SIG-M5 (cell line): ENCODE data around the gene BRPF1.
A peak's percentile ranks its signal among the peaks of the same experiment; 100 is the strongest.

Experiments used
- DNase-seq: peaks from one replicate; lab custom pipeline; 2025; lab: John Stamatoyannopoulos, UW

Gene BRPF1

GRCh38 chr3:9732080-9732739 is 675 bp downstream of the BRPF1 start:
- no peak for DNase-seq

- DNase-seq, result no peak
Observed at GRCh38 chr3:9732740-9733115, 1.2 kb downstream of the BRPF1 start.

- no peak for DNase-seq
Observed at GRCh38 chr3:9736831-9737230, 5.3 kb downstream of the BRPF1 start.

- DNase-seq, result no peak
Observed at GRCh38 chr3:9739181-9739580, 7.6 kb downstream of the BRPF1 start.

GRCh38 chr3:9742560-9742959 is 11.0 kb downstream of the BRPF1 start:
- no peak for DNase-seq

GRCh38 chr3:9743548-9743947 is 12.0 kb downstream of the BRPF1 start:
- DNase-seq, result no peak

- no peak for DNase-seq
Observed at GRCh38 chr3:9744162-9744561, 12.6 kb downstream of the BRPF1 start.

GRCh38 chr3:9745521-9745920 is 14.0 kb downstream of the BRPF1 start:
- DNase-seq, result no peak

GRCh38 chr3:9746330-9746729 is 14.8 kb downstream of the BRPF1 start:
- no peak for DNase-seq

- no peak for DNase-seq
Observed at GRCh38 chr3:9747267-9747666, 15.7 kb downstream of the BRPF1 start.

GRCh38 chr3:9748031-9748430 is 16.5 kb downstream of the BRPF1 start:
- DNase-seq, result no peak

- no peak for DNase-seq
Observed at GRCh38 chr3:9749296-9749644, 17.7 kb downstream of the BRPF1 start.

- DNase-seq, result peak; percentile 95
Observed at GRCh38 chr3:9749645-9750555, 18.4 kb downstream of the BRPF1 start, which contains the start of gene OGG1. TSS of gene OGG1 (plus strand) at chr3:9749952. CDS start at chr3:9750287, 335 bp downstream.

- no peak for DNase-seq
Observed at GRCh38 chr3:9750556-9751411, 19.2 kb downstream of the BRPF1 start.

- no peak for DNase-seq
Observed at GRCh38 chr3:9754678-9755077, 23.1 kb downstream of the BRPF1 start.

GRCh38 chr3:9757427-9757826 is 25.9 kb downstream of the BRPF1 start:
- no peak for DNase-seq

- no peak for DNase-seq
Observed at GRCh38 chr3:9760779-9761505, 29.4 kb downstream of the BRPF1 start.

GRCh38 chr3:9761919-9762318 is 30.4 kb downstream of the BRPF1 start:
- DNase-seq, result no peak

GRCh38 chr3:9762871-9763270 is 31.3 kb downstream of the BRPF1 start:
- DNase-seq, result no peak

- DNase-seq, result no peak
Observed at GRCh38 chr3:9765865-9766264, 34.3 kb downstream of the BRPF1 start.

- DNase-seq, result no peak
Observed at GRCh38 chr3:9767418-9767817, 35.9 kb downstream of the BRPF1 start.
